Measurements from ENCODE around the gene TNFAIP8. TPM values are rescaled to one million over a fixed set of nuclear protein-coding genes. Genes with fewer than 3 reads are reported as not detected.

TNFAIP8 gene
- total and polyA plus RNA-seq, 10 of the 15 experiments (the other 5 are each of a cell fraction or from before 2014, with no cell fraction given), result 124 to 324 (median 177) TPM

- Histone ChIP-seq H3K4me2 (ENCODE audit: control insufficient read depth, insufficient read depth) (peak overlapping the region; percentile 95), H3K4me3 (peak overlapping the region; percentile 57), H3K36me3 (ENCODE audit: control insufficient read depth in 2 of 2, insufficient read depth in 2 of 2, low read length in 1 of 2) (no peaks in the 10 kb centered on the region), H4K20me1 (ENCODE audit: control insufficient read depth, insufficient read depth) (no peaks in the 10 kb centered on the region), H3K9me3 (replicated peaks; ENCODE audit: control insufficient read depth, insufficient read depth, low read length) (no peaks in the 10 kb centered on the region), H2AFZ (ENCODE audit: control insufficient read depth, low read depth, low read length) (no peak overlapping the region), H3K9ac (ENCODE audit: control insufficient read depth, insufficient read depth, low read length) (peak overlapping the region; percentile 41; the same call in 1 of the 2 replicates), H3K4me1 (ENCODE audit: control insufficient read depth, insufficient read depth, low read length) (peaks cover 29% of the 10 kb centered on the region), H3K27me3 (replicated peaks in 1 of 2; ENCODE audit: control insufficient read depth in 2 of 2, insufficient read depth in 2 of 2, low read length in 1 of 2) (no peaks in the 10 kb centered on the region), H3K79me2 (ENCODE audit: control insufficient read depth, insufficient read depth, low read length) (peaks cover 100% of the 10 kb centered on the region), H3K27ac (ENCODE audit: control insufficient read depth, insufficient read depth) (peak overlapping the region; percentile 92)
- no peak for FAIRE-seq
- ChIA-PET RAD21 (ENCODE audit: unreplicated experiment) (interaction anchor here (0.7 to 17.9 kb wide), 9 partner anchors 9 to 80 kb away, joined by 3 to 501 read pairs (median 4); no protein-coding TSS in a partner anchor), CTCF (interaction anchor here (0.6 to 6.4 kb wide), 11 partner anchors 8 to 366 kb away, joined by 3 to 154 read pairs (median 4); partner anchors contain the start of gene DTWD2), POLR2A (interaction anchor here (0.8 to 20.5 kb wide), 8 partner anchors 8 to 270 kb away, joined by 3 to 657 read pairs (median 4); no protein-coding TSS in a partner anchor), SMC1A (ENCODE audit: uncharacterized antibody, unreplicated experiment) (interaction anchor here (0.8 to 34.8 kb wide), 11 partner anchors 5 to 63 kb away, joined by 3 to 1117 read pairs (median 5); partner anchors contain the start of gene TNFAIP8)
- intact Hi-C loops (cut with micrococcal nuclease; ENCODE audit: unreplicated experiment) (loop anchor here (10.0 kb wide), 1 partner anchor 628 kb away; no protein-coding TSS in a partner anchor), in situ Hi-C loops (cut with MboI) (no loop called here)
- no peak for DNase-seq (ENCODE audit: low read depth, low spot score)
- WGBS (ENCODE audit: insufficient coverage, insufficient replicate concordance, low lambda C conversion rate, missing lambda C conversion rate), result 0% methylated on average over 2 of the region's 2 CpGs
- ATAC-seq, result no peak
- TF ChIP-seq DPF2 (IDR thresholded peaks at IDR 0.05) (peak; percentile 4; the same call in 1 of the 2 replicates), CEBPB (IDR thresholded peaks at IDR 0.05; ENCODE audit: borderline replicate concordance in 1 of 2, low read depth in 2 of 2, low read length in 2 of 2) (0 out of 4 replicates have a peak, but pooled peaks of 1 of the 2 experiments have one; percentile 16), KLF5 (IDR thresholded peaks at IDR 0.05; ENCODE audit: partially characterized antibody) (no peak), IKZF2 (IDR thresholded peaks at IDR 0.05) (no peak)
- BruUV-seq (replicated peaks), result no TSS peak
Measured at GRCh38 chr5:119353213-119353612, 2.6 kb upstream of the TNFAIP8 start.

Data from GM12878 (cell line).